GM12801 (cell line): ENCODE measurements around the gene H2BK1.

ENCODE experiments used
- CTCF ChIP-seq: IDR thresholded peaks from one replicate; pipeline ENCODE4 v1.5.1; 2011; ENCODE audit warnings: control low read depth; ENCODE audit not compliant: insufficient read length; ENCODE audit errors: extremely low read depth

H2BK1 gene

GRCh38 chr7:151239837-151240459 is 29.7 kb upstream of the H2BK1 start:
- TF ChIP-seq CTCF = no peak

GRCh38 chr7:151238924-151239836 is 28.9 kb upstream of the H2BK1 start:
- TF ChIP-seq CTCF = no peak

GRCh38 chr7:151238190-151238810 is 28.0 kb upstream of the H2BK1 start:
- no peak for TF ChIP-seq CTCF

- TF ChIP-seq CTCF = no peak
Observed at GRCh38 chr7:151237244-151238189, 27.2 kb upstream of the H2BK1 start.

- no peak for TF ChIP-seq CTCF
Observed at GRCh38 chr7:151236406-151236805, 26.1 kb upstream of the H2BK1 start.

GRCh38 chr7:151235091-151235787 is 25.0 kb upstream of the H2BK1 start:
- no peak for TF ChIP-seq CTCF
